Stimulated activated CD8-positive, alpha-beta memory T cell treated with anti-CD3 and anti-CD28 coated beads, Interleukin-4, amount 100 ng/mL, for 24 hours (primary cell): ENCODE results near the gene OR10R2.
A peak's percentile ranks its signal among the peaks of the same experiment; 100 is the strongest.
"Not testable (repeated sequence)": the region's sequence is repeated elsewhere in the genome, so short reads cannot be mapped to it uniquely, and the experiment has no call there.

Experiments
- DNase-seq: peaks from one replicate; pipeline ENCODE4 v3.0.0-alpha.2; 2020; ENCODE audit warnings: low read depth

The OR10R2 gene, protein sequence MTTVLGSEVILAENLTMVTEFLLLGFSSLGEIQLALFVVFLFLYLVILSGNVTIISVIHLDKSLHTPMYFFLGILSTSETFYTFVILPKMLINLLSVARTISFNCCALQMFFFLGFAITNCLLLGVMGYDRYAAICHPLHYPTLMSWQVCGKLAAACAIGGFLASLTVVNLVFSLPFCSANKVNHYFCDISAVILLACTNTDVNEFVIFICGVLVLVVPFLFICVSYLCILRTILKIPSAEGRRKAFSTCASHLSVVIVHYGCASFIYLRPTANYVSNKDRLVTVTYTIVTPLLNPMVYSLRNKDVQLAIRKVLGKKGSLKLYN

DNA sequence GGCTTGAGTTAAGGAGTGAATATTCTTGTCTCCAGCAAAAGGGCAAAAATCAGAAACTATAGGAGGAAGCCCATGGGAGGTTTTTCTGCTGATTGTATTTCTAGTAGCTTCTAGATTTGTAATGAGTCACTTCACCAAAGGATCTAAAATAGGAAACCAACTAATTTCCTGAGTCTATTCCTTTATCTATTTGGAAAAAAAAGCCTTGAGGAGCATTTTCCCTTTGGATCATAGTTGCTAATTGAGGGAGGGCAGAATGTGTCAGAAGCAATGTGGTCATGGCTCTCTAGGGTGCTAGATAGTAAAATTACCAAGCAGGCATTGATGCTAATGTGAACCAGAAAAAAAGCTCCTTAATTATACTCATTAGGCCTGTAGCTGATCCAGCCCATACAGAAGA lies at the start of gene OR10R2:
TSS of gene OR10R2 (plus strand) at position 301 of the 400 bp plus-strand sequence. CDS start 106 bp downstream, outside the sequence.
- DNase-seq = no peak

DNA sequence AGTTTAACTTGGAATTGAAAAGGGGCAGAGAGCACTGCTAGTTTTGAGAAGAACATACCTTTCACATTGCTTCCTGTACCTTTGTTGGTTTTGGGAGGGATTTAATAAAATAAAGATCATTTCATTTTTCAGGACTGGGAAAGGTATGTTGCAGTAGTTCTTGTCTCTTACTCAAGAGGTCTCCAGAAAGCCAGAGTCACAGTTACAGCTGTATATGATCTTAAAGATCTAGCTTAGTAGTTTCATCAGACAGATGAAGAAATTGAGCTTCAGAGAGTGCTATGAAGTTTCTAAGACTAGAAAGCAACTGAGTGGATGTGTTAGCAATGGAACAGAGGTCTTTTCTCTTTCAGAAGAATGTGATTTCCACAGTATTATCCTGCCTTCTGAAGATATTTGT lies 47.0 kb upstream of the OR10R2 start:
- no peak for DNase-seq

DNA sequence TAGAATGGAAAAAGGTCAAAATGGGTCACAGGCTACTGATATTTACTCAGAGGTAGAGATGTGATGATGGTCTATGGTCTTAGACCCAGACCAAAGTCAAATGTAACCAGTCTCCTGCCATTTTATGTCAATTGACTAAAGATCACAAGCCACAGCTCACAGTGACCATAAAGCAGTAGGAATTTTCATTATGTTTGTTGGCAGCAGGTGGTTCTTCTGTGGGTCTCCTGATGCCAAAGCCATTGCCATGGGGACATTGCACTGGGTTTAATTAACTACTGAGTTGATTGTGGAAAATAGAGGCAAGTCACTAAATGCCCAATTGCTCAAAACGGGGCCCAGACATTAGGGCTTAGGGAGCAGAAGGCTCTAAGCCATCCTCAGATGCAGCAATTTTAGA lies 45.9 kb upstream of the OR10R2 start, which contains the start of gene OR10K2:
TSS of gene OR10K2 (minus strand) at position 101 of the 400 bp plus-strand sequence. CDS start 5,371 bp downstream, outside the sequence.
- no peak for DNase-seq

DNA sequence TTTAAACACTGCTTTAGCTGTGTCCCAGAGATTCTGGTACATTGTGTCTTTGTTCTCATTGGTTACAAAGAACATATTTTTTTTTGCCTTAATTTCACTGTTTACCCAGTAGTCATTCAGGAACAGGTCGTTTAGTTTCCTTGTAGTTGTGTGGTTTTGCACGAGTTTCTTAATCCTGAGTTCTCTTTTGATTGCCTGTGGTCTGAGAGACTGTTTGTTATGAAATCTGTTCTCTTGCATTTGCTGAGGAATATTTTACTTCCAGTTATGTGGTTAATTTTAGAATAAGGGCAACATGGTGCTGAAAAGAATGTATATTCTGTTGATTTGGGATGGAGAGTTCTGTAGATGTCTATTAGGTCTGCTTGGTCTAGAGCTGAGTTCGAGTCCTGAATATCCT lies 41.9 kb upstream of the OR10R2 start:
- DNase-seq = not testable (repeated sequence)

DNA sequence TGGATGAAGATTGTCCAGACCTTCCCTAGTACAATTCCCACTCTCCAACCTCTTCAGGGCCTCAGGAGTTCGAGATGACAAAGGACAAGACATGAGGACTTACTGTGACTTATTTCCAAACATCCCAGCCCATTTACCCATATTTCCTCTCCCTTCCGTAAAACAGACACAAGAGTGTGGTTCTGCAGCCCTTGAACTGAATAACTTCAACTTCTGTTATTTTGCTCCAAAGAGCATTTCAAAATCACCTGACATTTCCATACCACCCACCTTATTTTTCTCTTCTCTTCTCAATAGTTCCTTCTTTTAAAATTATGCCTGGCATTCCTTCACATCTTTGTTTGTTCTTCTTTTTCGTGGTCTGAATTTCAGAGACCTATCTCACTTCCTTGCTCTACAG lies 37.3 kb upstream of the OR10R2 start:
- no peak for DNase-seq

DNA sequence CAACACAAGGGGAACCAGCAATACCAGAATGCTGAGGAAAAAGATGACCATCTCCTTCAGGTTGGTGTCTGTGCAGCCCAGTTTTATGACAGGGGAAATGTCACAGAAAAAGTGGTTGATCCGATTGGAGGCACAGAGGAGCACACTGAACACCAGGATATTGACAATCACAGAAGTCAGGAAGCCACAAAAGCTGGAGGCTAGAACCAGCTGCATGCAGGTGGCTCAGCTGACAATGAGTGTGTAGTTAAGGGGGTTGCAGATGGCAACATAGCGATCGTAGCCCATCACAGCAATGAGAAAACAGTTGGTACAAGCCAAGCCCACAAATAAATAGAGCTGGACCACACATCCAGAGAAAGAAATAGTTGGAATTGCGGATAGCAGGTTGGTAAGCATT lies 26.6 kb upstream of the OR10R2 start:
- no peak for DNase-seq

DNA sequence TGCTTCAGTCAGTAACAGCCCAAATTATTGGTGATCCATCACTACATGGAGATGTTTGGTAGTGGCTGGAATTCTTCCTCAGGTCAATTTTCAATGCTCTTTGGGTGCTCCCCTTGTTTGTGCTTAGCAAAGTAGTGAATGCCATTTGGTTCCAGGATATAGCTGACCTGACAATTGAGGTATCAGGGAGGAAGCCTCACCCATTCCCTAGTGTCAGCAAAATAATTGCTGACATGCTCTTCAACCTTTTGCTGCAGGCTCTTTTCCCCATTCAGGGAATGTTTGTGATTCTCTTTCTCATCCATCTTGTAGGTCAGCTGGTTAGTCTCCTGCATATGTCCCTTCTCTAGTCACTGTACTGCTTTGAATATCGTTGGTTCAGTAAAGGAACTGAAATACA lies 17.5 kb upstream of the OR10R2 start:
- DNase-seq = no peak

DNA sequence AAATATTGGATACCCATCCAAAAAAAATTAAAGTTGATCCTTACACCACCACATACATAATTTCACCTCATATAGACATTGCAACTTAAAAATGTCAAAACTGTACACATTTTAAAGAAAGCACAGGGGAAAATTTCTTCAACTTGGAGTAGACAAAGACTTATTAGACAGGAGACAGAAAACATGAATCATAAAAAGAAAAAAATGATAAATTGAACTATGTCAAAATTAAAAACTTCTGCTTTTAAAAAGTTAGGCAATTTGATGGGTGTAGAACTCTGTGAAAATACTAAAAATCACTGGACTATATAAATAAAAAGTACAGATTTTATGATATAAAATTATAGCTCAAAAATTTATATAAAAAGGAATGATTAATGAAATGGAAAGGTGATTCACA lies 14.8 kb upstream of the OR10R2 start:
- DNase-seq = no peak

DNA sequence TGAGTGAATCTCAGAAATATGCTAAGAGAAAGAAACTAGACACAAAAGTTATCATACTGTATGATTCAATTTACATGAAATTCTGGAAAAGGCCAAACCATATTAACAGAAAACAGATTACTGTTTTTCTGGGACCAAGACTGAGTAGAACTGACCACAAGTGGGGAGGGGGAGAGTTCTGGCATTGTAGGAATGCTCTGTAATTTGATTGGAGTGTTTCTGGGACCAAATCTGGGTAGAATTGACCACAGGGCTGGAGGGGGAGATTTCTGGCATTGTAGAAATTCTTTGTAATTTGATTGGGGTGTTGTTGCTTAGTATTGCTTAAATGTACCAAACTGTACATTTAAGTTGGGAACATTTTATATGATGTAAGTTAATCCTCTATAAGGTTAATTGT lies 13.8 kb upstream of the OR10R2 start:
- DNase-seq = no peak

DNA sequence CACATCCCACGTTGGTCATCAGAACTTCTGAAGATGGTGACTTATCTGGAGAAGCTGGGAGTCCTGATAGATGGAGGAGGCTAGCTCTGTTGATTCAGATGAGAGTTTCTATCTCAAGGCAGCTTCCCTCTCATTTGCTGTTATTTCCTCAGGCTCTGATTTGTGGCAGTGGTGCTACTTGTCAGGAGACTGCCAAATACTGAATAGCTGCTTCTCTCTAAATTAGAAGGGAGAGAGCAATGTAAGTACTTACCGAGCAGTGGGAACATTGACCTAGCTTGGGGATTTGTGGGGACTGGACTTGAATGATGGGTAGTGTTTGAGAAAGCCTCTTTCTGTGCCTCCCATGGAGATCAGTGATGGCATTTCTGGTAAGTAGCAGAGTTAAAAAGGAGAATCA lies 10.5 kb upstream of the OR10R2 start, which contains the start of gene OR10K1:
TSS of gene OR10K1 (plus strand) at position 301 of the 400 bp plus-strand sequence. CDS start 3,728 bp downstream, outside the sequence.
- DNase-seq = no peak

DNA sequence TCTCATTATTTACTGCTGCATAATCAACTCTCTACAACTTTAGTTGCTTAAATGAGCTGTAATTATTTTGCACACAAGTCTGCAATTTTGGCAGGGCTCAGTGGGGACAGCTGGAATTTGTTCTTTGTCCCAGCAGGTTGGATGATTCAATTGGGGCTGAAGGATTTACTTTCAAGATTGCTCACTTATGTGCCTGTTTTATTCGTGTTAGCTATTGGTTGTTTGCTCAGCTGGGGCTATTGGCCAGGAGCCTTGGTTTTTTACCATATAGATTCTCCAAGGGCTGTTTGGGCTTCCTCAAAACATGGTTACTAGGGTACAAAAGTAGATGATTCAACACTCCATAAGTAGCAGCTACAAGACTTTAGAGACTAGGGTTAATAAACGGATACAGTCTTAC lies 13.4 kb downstream of the OR10R2 start:
- DNase-seq = no peak

DNA sequence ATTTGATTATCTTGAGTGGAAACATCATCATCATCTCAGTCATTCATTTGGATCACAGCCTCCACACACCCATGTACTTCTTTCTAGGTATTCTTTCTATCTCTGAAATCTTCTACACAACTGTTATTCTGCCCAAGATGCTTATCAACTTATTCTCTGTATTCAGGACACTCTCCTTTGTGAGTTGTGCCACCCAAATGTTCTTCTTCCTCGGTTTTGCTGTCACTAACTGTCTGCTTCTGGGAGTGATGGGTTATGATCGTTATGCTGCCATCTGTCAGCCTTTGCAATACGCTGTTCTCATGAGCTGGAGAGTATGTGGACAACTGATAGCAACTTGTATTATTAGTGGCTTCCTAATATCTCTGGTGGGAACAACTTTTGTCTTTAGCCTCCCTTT lies 19.3 kb downstream of the OR10R2 start:
- DNase-seq = no peak

DNA sequence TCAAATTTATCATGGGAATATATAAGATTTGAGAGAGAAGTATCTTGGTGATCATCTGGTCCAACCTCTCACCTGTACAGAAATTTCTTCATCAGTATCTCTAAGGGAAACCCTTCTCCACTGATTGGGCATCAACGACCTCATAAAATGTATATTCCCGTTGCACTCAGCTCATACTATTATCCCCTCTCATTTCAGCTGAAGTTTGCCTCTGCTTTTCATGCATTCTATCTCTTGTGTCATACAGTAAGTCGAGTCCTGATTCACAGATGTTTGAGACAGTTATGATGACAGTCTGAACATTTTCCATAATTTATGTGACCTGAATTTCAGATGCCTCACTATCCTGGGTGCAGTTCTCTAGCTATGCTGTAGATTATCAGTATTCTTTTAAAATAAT lies 21.0 kb downstream of the OR10R2 start:
- no peak for DNase-seq

DNA sequence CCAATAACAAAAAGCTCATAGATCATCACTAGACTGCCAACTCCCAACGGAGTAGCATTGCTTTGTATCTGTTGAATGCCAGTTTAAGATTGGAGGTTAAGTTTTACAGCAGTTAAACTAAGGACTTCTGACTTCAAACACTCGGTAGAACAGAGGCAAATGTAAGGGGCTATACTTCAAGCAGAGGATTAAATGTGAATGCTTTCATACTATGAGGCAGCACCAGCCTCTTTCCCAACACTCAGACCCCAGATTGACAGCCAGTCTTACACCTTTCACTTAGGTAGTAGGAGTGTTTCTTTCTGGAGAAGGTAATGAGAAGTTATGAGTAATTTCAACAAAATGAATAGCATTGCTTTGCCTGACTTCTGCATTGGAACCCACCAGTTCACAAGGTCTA lies 22.8 kb downstream of the OR10R2 start:
- no peak for DNase-seq

DNA sequence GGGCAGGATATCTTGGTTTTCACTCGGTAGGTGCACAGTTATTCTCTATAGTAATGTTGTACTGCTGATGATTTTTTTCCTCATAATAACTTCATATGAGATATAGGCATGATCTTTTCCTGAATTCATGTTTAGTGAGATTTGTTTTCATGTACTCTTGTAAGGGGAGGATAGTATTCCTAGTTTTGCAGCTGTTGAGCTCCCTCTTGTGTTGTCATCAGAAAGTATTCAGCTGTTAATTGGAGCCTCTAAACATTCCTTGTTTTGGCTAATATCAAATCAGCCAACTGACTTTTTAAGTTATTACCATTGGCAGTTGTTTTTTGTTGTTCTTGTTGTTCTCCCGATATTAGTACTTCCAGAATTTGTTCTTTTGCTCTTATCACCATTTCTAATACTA lies 24.4 kb downstream of the OR10R2 start:
- no peak for DNase-seq

DNA sequence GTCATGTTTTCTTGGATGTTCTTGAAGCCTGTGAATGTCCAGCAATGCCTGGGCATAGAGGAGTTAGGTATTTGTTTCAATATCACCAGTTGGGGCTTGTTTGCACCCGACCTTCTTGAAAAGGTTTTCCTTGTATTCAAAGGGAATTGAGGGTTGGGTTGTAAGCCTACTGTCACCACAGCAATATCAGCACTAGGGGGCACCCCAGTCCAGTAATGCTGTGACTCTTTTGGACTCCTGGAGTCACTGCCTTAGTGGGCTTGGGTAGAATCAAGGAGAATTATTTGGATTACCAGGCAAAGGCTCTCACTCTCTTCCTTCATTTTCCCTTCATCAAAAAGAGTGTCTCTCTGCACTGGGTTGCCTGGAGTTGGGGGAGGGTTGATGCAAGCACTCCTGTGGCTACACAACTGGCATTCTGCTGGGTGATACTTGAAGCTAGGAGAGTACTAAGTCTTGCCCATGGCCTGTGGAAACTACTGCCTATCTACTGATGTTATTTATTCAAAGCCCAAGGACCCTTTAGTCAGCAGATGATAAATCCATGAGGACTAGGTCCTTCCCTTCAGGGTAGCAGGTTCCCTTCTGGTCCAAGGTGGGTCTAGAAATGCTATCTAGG lies 34.5 kb downstream of the OR10R2 start:
- peak; percentile 4 for DNase-seq

DNA sequence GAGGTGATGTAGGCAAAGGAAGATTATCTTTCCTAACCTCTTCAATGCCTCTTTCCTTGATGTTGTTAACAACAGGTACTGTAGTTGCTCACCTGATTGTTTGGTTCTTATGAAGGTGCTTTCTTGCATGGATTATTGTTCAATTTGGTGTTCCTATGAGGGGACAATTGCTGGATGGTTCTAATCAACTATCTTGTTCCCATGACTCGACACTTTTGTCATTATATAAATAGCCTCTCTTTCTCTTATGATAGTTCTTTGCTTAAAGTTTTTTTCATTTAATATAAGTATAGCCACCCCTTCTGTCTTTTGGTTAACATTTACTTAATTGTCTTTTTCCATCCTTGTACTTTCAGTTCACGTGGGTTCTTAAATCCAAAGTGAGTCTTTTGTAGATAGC lies 35.5 kb downstream of the OR10R2 start:
- no peak for DNase-seq

DNA sequence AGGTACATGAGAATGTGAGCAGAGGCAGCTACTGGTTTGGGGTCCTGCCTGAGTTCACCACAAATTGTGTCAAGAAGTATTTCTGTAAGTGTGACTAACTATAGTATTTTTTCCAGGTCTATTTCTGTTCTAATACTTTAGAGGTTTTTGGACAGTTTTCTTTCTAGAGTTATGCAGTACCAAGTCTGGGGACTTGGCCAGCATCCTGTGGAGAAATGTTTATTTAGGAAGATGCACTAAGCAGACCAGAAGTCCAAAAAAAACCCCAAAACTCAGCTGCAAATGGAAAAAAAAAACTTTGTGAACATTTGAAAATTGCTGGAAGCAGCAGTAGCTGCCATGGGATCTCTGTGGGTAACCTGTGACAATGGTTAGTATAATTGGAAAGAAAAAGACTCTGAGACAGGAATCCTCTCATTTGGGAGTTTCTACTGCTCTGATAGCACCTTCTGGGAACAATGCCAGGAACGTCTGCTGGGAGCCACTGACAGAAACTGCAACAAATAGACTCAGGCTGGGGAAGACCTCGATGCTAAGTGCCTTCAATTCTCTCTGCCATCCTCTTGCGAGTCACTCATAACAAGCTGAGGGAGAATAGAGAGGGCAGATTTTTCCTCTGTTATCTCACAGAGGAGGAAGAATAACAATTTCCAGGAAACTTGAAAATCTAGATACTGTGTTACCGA lies 37.6 kb downstream of the OR10R2 start:
- no peak for DNase-seq

DNA sequence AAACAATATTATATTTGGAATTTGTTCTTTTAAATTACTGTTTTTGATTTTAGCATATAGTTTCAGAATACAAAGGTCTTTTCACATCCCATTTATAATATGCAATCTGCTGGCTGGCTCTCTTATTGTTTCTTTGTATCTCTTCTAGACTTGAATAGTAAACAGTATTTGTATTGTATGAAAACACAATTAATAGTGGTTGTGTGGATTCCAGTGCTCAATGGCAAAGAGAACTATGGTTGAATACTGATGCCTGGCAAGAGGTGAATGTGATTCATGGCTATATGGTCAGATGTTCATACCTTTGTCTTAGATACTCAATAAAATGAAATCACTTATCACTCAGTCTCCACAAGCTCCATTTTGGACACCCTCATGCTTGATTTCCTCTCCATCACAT lies 44.9 kb downstream of the OR10R2 start:
- no peak for DNase-seq

DNA sequence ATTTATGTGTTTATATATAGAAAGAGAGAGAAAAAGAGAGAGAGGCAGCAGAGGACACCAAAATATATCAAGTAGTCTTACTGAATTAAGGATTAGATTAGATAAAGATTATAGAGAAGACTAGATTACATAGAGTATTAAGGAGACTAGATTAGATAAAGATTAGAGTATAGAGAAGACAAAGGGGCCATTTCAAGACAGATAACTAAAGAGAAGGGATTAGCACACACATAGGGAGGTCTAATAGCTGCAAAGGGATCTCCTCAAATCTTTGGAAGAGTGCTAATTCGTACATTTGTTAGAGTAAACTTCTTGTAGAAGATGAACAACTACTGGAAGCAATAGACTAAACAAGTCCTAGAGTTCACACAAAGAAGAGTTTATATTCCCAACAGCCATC lies 48.0 kb downstream of the OR10R2 start:
- DNase-seq = no peak

DNA sequence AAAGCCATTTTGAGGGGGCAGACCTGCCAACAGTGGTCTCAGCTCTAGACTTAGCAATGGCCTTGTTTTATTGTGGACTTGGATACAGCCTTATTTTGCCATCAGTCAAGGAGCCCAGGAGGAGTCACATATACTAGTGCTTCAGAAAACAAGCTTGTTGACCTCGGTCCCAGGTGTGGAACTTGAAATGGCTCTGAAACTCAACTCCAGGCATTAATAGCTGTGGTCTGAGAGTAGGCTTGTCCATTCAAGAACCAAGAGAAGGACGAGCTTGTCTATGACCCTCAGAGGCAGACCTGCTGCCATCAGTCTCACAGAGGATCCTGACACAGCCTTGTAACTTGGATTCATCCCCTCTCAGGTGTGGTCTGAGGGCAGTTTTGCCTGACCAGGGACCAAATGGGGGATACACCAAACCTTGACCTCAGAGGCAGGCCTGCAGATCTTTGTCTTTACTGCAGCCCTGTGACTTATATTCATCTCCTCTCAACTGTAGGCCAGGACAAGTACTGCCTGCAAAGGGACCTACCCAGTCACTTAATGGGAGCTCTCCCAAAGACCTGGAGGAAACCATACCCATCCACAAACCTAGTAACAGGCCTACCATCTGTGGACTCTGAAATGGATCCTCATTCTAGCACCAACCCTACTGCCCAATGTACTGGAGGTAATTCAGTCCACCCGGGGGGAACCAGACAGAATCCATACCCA lies 49.1 kb downstream of the OR10R2 start:
- DNase-seq = no peak

DNA sequence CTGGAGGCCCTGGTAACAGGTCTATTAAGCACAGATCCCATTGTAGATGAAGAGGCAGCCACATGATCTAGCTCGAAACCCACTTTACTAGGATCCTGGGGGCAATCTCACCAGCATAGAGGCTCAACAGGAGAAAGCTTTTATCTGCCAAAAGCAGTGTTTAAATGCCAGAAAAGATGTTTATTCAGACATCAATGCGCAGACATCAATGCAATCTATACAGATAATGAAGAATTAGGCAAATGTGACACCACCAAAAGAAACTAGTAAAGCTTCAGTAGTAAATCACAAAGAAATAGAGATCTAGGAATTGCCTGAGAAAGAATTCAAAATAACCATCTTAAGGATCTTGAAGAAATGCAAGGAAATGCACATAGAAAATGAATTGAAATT lies 49.6 kb downstream of the OR10R2 start:
- no peak for DNase-seq
